Measurements from ENCODE around the gene ITGB6. TPM values are rescaled to one million over a fixed set of nuclear protein-coding genes. Genes with fewer than 3 reads are reported as not detected.

Gene ITGB6
- total and polyA plus RNA-seq, 2 donors (not counting 1 experiment from before 2014, with no cell fraction given): 0.01 TPM; not detected in 1

GRCh38 chr2:160063271-160063670, 136.8 kb downstream of the ITGB6 start:
- no peaks in the 10 kb centered on the region for H3K27me3 ChIP-seq (ENCODE audit: control insufficient read depth, insufficient read depth, low read length)
- H3K27ac ChIP-seq (ENCODE audit: insufficient read depth, low read length): no peak overlapping the region
- H2AFZ ChIP-seq (ENCODE audit: low read length): no peak overlapping the region
- no peaks in the 10 kb centered on the region for H3K4me1 ChIP-seq (ENCODE audit: control insufficient read depth, extremely low read depth, insufficient read depth, low read length)
- TF ChIP-seq EZH2 (IDR thresholded peaks at IDR 0.05; ENCODE audit: low read length, missing control alignments) (no peak), CTCF (conservative IDR thresholded peaks at IDR 0.05 in 1 of 2, IDR thresholded peaks at IDR 0.05 in 1 of 2; ENCODE audit: low read depth in 1 of 2, low read length in 2 of 2) (no peak)
- H3K9me3 ChIP-seq (ENCODE audit: control insufficient read depth, insufficient read depth, low read depth, low read length): no peaks in the 10 kb centered on the region
- H3K4me3 ChIP-seq (replicated peaks in 1 of 4; ENCODE audit: control extremely low read depth in 1 of 4, insufficient read depth in 1 of 4, low read depth in 3 of 4, low read length in 4 of 4): peak overlapping the region in 1 of 4 experiments; percentile 77
- no peak overlapping the region for H3K4me2 ChIP-seq (ENCODE audit: extremely low read depth, insufficient read depth, low read length)
- no peaks in the 10 kb centered on the region for H4K20me1 ChIP-seq (ENCODE audit: control insufficient read depth, extremely low read depth, insufficient read depth, low read length)
- no peaks in the 10 kb centered on the region for H3K36me3 ChIP-seq (ENCODE audit: control insufficient read depth, insufficient read depth, low read length)
- H3K9ac ChIP-seq (ENCODE audit: insufficient read depth, low read length): no peak overlapping the region
- H3K79me2 ChIP-seq (ENCODE audit: control insufficient read depth, insufficient read depth, low read length): no peaks in the 10 kb centered on the region
- no peak for DNase-seq (ENCODE audit: low read depth in 2 of 2)

DNA sequence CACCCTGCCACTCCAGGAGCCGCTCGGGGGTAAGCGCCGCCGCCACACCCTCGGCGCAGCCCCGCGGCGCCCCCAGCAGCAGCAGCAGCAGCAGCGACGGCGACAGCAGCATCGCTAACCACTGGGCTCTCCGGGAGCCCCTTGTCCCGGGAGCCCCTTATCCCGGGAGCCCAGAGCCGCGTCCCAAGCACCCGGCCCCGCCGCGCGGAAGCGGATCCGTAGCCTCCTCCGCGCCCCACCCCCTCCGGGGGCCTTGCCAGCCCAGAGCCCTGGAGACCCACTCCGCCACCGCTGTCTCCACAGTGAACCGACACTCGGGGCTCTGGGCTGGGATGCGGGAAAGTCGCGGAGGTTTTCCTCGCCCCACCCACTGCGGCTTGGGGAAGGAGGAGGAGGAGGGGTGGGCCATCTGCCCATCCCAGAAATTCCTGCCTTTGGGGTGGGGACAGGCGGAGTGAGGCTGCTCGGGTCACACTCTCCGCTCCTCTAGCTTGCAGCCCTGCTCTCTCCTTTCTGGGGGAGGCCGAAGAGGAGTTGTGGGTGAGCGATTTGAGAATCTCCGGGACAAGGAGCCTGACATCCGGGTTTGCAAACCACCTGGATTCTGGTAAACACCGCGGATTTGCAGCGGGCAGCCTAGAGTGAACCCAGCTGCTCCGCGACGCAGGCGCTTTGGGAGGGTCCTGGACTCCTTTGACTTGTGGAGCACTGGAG, 137.6 kb downstream of the ITGB6 start, which contains the start of gene PLA2R1:
Gene PLA2R1, minus strand, starts transcription at position 324 of the 714 bp plus-strand sequence. Its CDS starts 212 bp downstream, at position 112.
- no peaks in the 10 kb centered on the region for H4K20me1 ChIP-seq (ENCODE audit: control insufficient read depth, extremely low read depth, insufficient read depth, low read length)
- H2AFZ ChIP-seq (ENCODE audit: low read length): peak within 1 kb of the TSS; percentile 92
- H3K27ac ChIP-seq (ENCODE audit: insufficient read depth, low read length): no peak within 1 kb of the TSS
- peak within 1 kb of the TSS; percentile 62 to 77 (median 68) for H3K4me3 ChIP-seq (replicated peaks in 1 of 4; ENCODE audit: control extremely low read depth in 1 of 4, insufficient read depth in 1 of 4, low read depth in 3 of 4, low read length in 4 of 4)
- H3K9ac ChIP-seq (ENCODE audit: insufficient read depth, low read length): peak within 1 kb of the TSS; percentile 55
- H3K4me2 ChIP-seq (ENCODE audit: extremely low read depth, insufficient read depth, low read length): peak within 1 kb of the TSS; percentile 93
- no peaks in the 10 kb centered on the region for H3K27me3 ChIP-seq (ENCODE audit: control insufficient read depth, insufficient read depth, low read length)
- TF ChIP-seq EZH2 (IDR thresholded peaks at IDR 0.05; ENCODE audit: low read length, missing control alignments) (no peak), CTCF (conservative IDR thresholded peaks at IDR 0.05 in 1 of 2, IDR thresholded peaks at IDR 0.05 in 1 of 2; ENCODE audit: low read depth in 1 of 2, low read length in 2 of 2) (no peak)
- peak; percentile 20 to 52 for DNase-seq (ENCODE audit: low read depth in 2 of 2)
- H3K9me3 ChIP-seq (ENCODE audit: control insufficient read depth, insufficient read depth, low read depth, low read length): no peaks in the 10 kb centered on the region
- no peaks in the 10 kb centered on the region for H3K36me3 ChIP-seq (ENCODE audit: control insufficient read depth, insufficient read depth, low read length)
- no peaks in the 10 kb centered on the region for H3K79me2 ChIP-seq (ENCODE audit: control insufficient read depth, insufficient read depth, low read length)
- no peaks in the 10 kb centered on the region for H3K4me1 ChIP-seq (ENCODE audit: control insufficient read depth, extremely low read depth, insufficient read depth, low read length)

- Histone ChIP-seq H2AFZ (ENCODE audit: low read length) (peak overlapping the region; percentile 92), H3K27me3 (ENCODE audit: control insufficient read depth, insufficient read depth, low read length) (peaks cover 2% of the 10 kb centered on the region), H3K4me2 (ENCODE audit: extremely low read depth, insufficient read depth, low read length) (peak overlapping the region; percentile 93), H3K9me3 (ENCODE audit: control insufficient read depth, insufficient read depth, low read depth, low read length) (no peaks in the 10 kb centered on the region), H3K36me3 (ENCODE audit: control insufficient read depth, insufficient read depth, low read length) (no peaks in the 10 kb centered on the region), H3K27ac (ENCODE audit: insufficient read depth, low read length) (no peak overlapping the region), H3K4me3 (replicated peaks in 1 of 4; ENCODE audit: control extremely low read depth in 1 of 4, insufficient read depth in 1 of 4, low read depth in 3 of 4, low read length in 4 of 4) (peak overlapping the region; percentile 62 to 77 (median 68)), H3K4me1 (ENCODE audit: control insufficient read depth, extremely low read depth, insufficient read depth, low read length) (no peaks in the 10 kb centered on the region), H4K20me1 (ENCODE audit: control insufficient read depth, extremely low read depth, insufficient read depth, low read length) (no peaks in the 10 kb centered on the region), H3K9ac (ENCODE audit: insufficient read depth, low read length) (peak overlapping the region; percentile 55), H3K79me2 (ENCODE audit: control insufficient read depth, insufficient read depth, low read length) (no peaks in the 10 kb centered on the region)
- TF ChIP-seq EZH2 (IDR thresholded peaks at IDR 0.05; ENCODE audit: low read length, missing control alignments): no peak
- TF ChIP-seq CTCF (conservative IDR thresholded peaks at IDR 0.05 in 1 of 2, IDR thresholded peaks at IDR 0.05 in 1 of 2; ENCODE audit: low read depth in 1 of 2, low read length in 2 of 2): no peak
- no peak for DNase-seq (ENCODE audit: low read depth in 2 of 2)
Observed at GRCh38 chr2:160061944-160062291, 138.2 kb downstream of the ITGB6 start.
